Stimulated activated naive CD4-positive, alpha-beta T cell treated with Interleukin-2 at 50 U/mL for 16 hours (primary cell): ENCODE results near the gene PIF1.
A peak's percentile ranks its signal among the peaks of the same experiment; 100 is the strongest.
"Not testable (repeated sequence)": the region's sequence is repeated elsewhere in the genome, so short reads cannot be mapped to it uniquely, and the experiment has no call there.

ENCODE experiments used
- DNase-seq: peaks from one replicate; lab custom pipeline; 2025; lab: John Stamatoyannopoulos, UW

PIF1 gene

GRCh38 chr15:64810497-64811326 lies 14.7 kb downstream of the PIF1 start:
- no peak for DNase-seq

GRCh38 chr15:64809649-64810496 lies 15.6 kb downstream of the PIF1 start:
- peak; percentile 63 for DNase-seq

GRCh38 chr15:64808785-64809453 lies 16.5 kb downstream of the PIF1 start:
- no peak for DNase-seq

- DNase-seq: no peak
Observed at GRCh38 chr15:64807751-64808222, 17.7 kb downstream of the PIF1 start.

GRCh38 chr15:64807051-64807749 lies 18.2 kb downstream of the PIF1 start:
- no peak for DNase-seq

GRCh38 chr15:64806509-64806908 lies 18.9 kb downstream of the PIF1 start:
- no peak for DNase-seq

GRCh38 chr15:64804619-64805018 lies 20.8 kb downstream of the PIF1 start:
- DNase-seq: no peak

- no peak for DNase-seq
Observed at GRCh38 chr15:64803526-64803925, 21.9 kb downstream of the PIF1 start.

GRCh38 chr15:64800476-64800875 lies 25.0 kb downstream of the PIF1 start:
- no peak for DNase-seq

- DNase-seq: not testable (repeated sequence)
Observed at GRCh38 chr15:64798905-64799304, 26.5 kb downstream of the PIF1 start.

GRCh38 chr15:64795921-64796320 lies 29.5 kb downstream of the PIF1 start:
- not testable (repeated sequence) for DNase-seq

- not testable (repeated sequence) for DNase-seq
Observed at GRCh38 chr15:64795299-64795698, 30.1 kb downstream of the PIF1 start.

GRCh38 chr15:64792282-64792681 lies 33.2 kb downstream of the PIF1 start:
- DNase-seq: no peak

GRCh38 chr15:64791401-64791800 lies 34.0 kb downstream of the PIF1 start:
- DNase-seq: no peak

- no peak for DNase-seq
Observed at GRCh38 chr15:64783796-64784195, 41.7 kb downstream of the PIF1 start.

- DNase-seq: no peak
Observed at GRCh38 chr15:64782751-64783150, 42.7 kb downstream of the PIF1 start.

- DNase-seq: no peak
Observed at GRCh38 chr15:64781299-64781698, 44.1 kb downstream of the PIF1 start.

GRCh38 chr15:64780600-64781156 lies 44.8 kb downstream of the PIF1 start:
- DNase-seq: no peak

- no peak for DNase-seq
Observed at GRCh38 chr15:64779630-64780029, 45.8 kb downstream of the PIF1 start.

- no peak for DNase-seq
Observed at GRCh38 chr15:64779024-64779423, 46.4 kb downstream of the PIF1 start.

GRCh38 chr15:64776402-64776786 lies 49.1 kb downstream of the PIF1 start:
- DNase-seq: no peak
